OCI-LY7 (cell line): ENCODE results near the gene LRRN2.

Source experiments
- EZH2phosphoT487 ChIP-seq: fragments of 200-600 bp; sonication (generic); IDR thresholded peaks from 2 replicates; pipeline ENCODE4 v1.6.1; 2018; ENCODE audit warnings: low read depth, borderline replicate concordance, mild to moderate bottlenecking, mixed run types, antibody characterized with exemption, low read length, moderate library complexity, mixed read lengths
- TF ChIP-seq, protein P1 (sequence below): fragments of 200-600 bp; sonication (generic); conservative IDR thresholded peaks from 2 replicates; pipeline ENCODE4 v1.5.1; 2014; ENCODE audit warnings: mild to moderate bottlenecking, antibody characterized with exemption, low read length, moderate library complexity, mixed read lengths

DNA sequence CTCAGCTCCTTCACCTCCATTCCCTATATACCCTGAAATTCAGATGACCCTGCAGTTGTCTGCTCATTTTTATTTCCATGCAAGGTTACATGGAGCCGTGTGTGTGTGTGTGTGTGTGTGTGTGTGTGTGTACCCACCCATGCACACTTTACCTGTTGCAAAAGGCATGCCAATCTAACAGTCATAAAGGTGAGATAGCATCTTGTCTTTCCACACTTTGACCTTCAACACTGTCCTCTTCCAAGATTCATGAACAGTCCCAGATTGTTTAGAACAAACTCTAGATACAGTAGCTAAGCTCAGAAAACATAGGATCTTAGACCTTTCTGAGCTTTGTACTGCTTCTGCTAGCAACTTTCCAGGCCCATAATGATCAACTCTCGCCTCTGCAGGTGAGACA, 9.5 kb downstream of the LRRN2 start:
- TF ChIP-seq, protein P1, sequence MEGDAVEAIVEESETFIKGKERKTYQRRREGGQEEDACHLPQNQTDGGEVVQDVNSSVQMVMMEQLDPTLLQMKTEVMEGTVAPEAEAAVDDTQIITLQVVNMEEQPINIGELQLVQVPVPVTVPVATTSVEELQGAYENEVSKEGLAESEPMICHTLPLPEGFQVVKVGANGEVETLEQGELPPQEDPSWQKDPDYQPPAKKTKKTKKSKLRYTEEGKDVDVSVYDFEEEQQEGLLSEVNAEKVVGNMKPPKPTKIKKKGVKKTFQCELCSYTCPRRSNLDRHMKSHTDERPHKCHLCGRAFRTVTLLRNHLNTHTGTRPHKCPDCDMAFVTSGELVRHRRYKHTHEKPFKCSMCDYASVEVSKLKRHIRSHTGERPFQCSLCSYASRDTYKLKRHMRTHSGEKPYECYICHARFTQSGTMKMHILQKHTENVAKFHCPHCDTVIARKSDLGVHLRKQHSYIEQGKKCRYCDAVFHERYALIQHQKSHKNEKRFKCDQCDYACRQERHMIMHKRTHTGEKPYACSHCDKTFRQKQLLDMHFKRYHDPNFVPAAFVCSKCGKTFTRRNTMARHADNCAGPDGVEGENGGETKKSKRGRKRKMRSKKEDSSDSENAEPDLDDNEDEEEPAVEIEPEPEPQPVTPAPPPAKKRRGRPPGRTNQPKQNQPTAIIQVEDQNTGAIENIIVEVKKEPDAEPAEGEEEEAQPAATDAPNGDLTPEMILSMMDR, result no peak
- TF ChIP-seq EZH2phosphoT487, result no peak
